IgD-negative memory B cell (primary cell): ENCODE measurements around the gene SLC37A1. TPM values are rescaled to one million over a fixed set of nuclear protein-coding genes. Genes with fewer than 3 reads are reported as not detected.
"Not testable (repeated sequence)": the region's sequence is repeated elsewhere in the genome, so short reads cannot be mapped to it uniquely, and the experiment has no call there.

ENCODE experiments used
- H3K27ac Mint-ChIP-seq, 3 donors: one replicate each; pipeline ENCODE4 v1.8.0; 2020 to 2022; ENCODE audit warnings: mild to moderate bottlenecking in 3 of 3, mixed read lengths in 3 of 3, moderate library complexity in 1 of 3
- H3K27me3 Mint-ChIP-seq: one replicate; pipeline ENCODE4 v1.8.0; 2021; ENCODE audit warnings: mixed read lengths
- H3K36me3 Mint-ChIP-seq: one replicate; pipeline ENCODE4 v1.8.0; 2020; ENCODE audit warnings: mild to moderate bottlenecking, mixed read lengths
- H3K4me1 Mint-ChIP-seq, 3 donors: one replicate each; pipeline ENCODE4 v1.8.0; 2020 to 2022; ENCODE audit warnings: mixed read lengths in 3 of 3, mild to moderate bottlenecking in 1 of 3
- H3K4me3 Mint-ChIP-seq, 4 donors: one replicate each; pipeline ENCODE4 v1.8.0; 2020 to 2022; ENCODE audit warnings: mild to moderate bottlenecking in 4 of 4, mixed read lengths in 4 of 4, moderate library complexity in 3 of 4
- H3K9me3 Mint-ChIP-seq, 3 donors: one replicate each; pipeline ENCODE4 v1.8.0; 2020 to 2021; ENCODE audit warnings: mixed read lengths in 3 of 3, mild to moderate bottlenecking in 1 of 3
- polyA plus RNA-seq: library from polyadenylated mRNA; unstranded; fragments of 300-500 nt; fragmentation: Illumina TruSeq; gene quantifications from one replicate; pipeline ENCODE4 v1.2.3, GENCODE V29; 2021

Gene SLC37A1
- 14.8 TPM for polyA plus RNA-seq

- peaks cover 14 to 37% (median 26%) of the 10 kb centered on the region in 3 donors for H3K4me1 Mint-ChIP-seq
- no peaks in the 10 kb centered on the region for H3K27me3 Mint-ChIP-seq
These were observed at the start of gene SLC37A1 for GRCh38 chr21:42513151-42513984. TSS of gene SLC37A1 (plus strand) at chr21:42513852. CDS start at chr21:42518455, 4,603 bp downstream.

GRCh38 chr21:42463861-42464515 is 49.7 kb upstream of the SLC37A1 start:
- Mint-ChIP-seq H3K9me3 (no peaks in the 10 kb centered on the region), H3K27ac (peak overlapping the region; percentile 74 to 100 (median 99)), H3K4me1 (peaks cover 63 to 65% (median 65%) of the 10 kb centered on the region in 3 donors), H3K4me3 (peak overlapping the region in 3 of 4 donors; percentile 13 to 27 (median 15)), H3K27me3 (peaks cover 7% of the 10 kb centered on the region), H3K36me3 (no peaks in the 10 kb centered on the region)

More at GRCh38 chr21:42513151-42513984, at the start of gene SLC37A1:
- H3K36me3 Mint-ChIP-seq = no peaks in the 10 kb centered on the region
- peak within 1 kb of the TSS; percentile 90 to 96 (median 95) for H3K4me3 Mint-ChIP-seq
- H3K9me3 Mint-ChIP-seq = no peaks in the 10 kb centered on the region
- H3K27ac Mint-ChIP-seq = peak within 1 kb of the TSS; percentile 89 to 98 (median 91)

GRCh38 chr21:42465008-42465802 is 48.4 kb upstream of the SLC37A1 start:
- H3K27me3 Mint-ChIP-seq = peaks cover 10% of the 10 kb centered on the region
- H3K36me3 Mint-ChIP-seq = no peaks in the 10 kb centered on the region
- peak overlapping the region; percentile 44 to 67 (median 50) for H3K4me3 Mint-ChIP-seq
- peak overlapping the region; percentile 81 to 100 (median 85) for H3K27ac Mint-ChIP-seq
- peaks cover 63 to 66% (median 64%) of the 10 kb centered on the region in 3 donors for H3K4me1 Mint-ChIP-seq
- no peaks in the 10 kb centered on the region for H3K9me3 Mint-ChIP-seq

GRCh38 chr21:42465803-42466127 is 47.9 kb upstream of the SLC37A1 start:
- H3K36me3 Mint-ChIP-seq = no peaks in the 10 kb centered on the region
- peak overlapping the region in 3 of 4 donors; percentile 44 to 67 (median 50) for H3K4me3 Mint-ChIP-seq
- no peaks in the 10 kb centered on the region for H3K9me3 Mint-ChIP-seq
- H3K27ac Mint-ChIP-seq = peak overlapping the region in 2 of 3 donors; percentile 85 to 100
- H3K4me1 Mint-ChIP-seq = peaks cover 59 to 60% (median 59%) of the 10 kb centered on the region in 3 donors
- peaks cover 10% of the 10 kb centered on the region for H3K27me3 Mint-ChIP-seq

- no peaks in the 10 kb centered on the region for H3K36me3 Mint-ChIP-seq
- H3K4me1 Mint-ChIP-seq = peaks cover 49 to 51% (median 51%) of the 10 kb centered on the region in 3 donors
- H3K27ac Mint-ChIP-seq = peak overlapping the region in 2 of 3 donors; percentile 18 to 85
- peaks cover 10% of the 10 kb centered on the region for H3K27me3 Mint-ChIP-seq
- no peak overlapping the region for H3K4me3 Mint-ChIP-seq
- H3K9me3 Mint-ChIP-seq = no peaks in the 10 kb centered on the region
These were observed 47.0 kb upstream of the SLC37A1 start for GRCh38 chr21:42466700-42467099.

GRCh38 chr21:42467140-42467983 is 46.3 kb upstream of the SLC37A1 start:
- H3K4me3 Mint-ChIP-seq = peak overlapping the region in 2 of 4 donors; percentile 25 to 47

GRCh38 chr21:42468491-42469131 is 45.0 kb upstream of the SLC37A1 start:
- peaks cover 35 to 37% (median 36%) of the 10 kb centered on the region in 3 donors for H3K4me1 Mint-ChIP-seq
- H3K27me3 Mint-ChIP-seq = peaks cover 16% of the 10 kb centered on the region
- no peak overlapping the region for H3K4me3 Mint-ChIP-seq
- H3K9me3 Mint-ChIP-seq = no peaks in the 10 kb centered on the region
- H3K36me3 Mint-ChIP-seq = no peaks in the 10 kb centered on the region
- no peak overlapping the region for H3K27ac Mint-ChIP-seq

More at GRCh38 chr21:42467140-42467983, 46.3 kb upstream of the SLC37A1 start:
- Mint-ChIP-seq H3K9me3 (no peaks in the 10 kb centered on the region), H3K4me1 (peaks cover 45 to 46% (median 46%) of the 10 kb centered on the region in 3 donors), H3K27ac (peak overlapping the region; percentile 2 to 85 (median 18)), H3K36me3 (no peaks in the 10 kb centered on the region), H3K27me3 (peaks cover 13% of the 10 kb centered on the region)

GRCh38 chr21:42469272-42469671 is 44.4 kb upstream of the SLC37A1 start:
- H3K4me3 Mint-ChIP-seq = peak overlapping the region in 2 of 4 donors; percentile 59 to 79
- H3K4me1 Mint-ChIP-seq = peaks cover 31 to 32% (median 31%) of the 10 kb centered on the region in 3 donors
- H3K27me3 Mint-ChIP-seq = peaks cover 18% of the 10 kb centered on the region
- peak overlapping the region in 1 of 3 donors; percentile 82 for H3K27ac Mint-ChIP-seq
- no peaks in the 10 kb centered on the region for H3K36me3 Mint-ChIP-seq
- H3K9me3 Mint-ChIP-seq = no peaks in the 10 kb centered on the region

- not testable (repeated sequence) for H3K9me3 Mint-ChIP-seq, H3K4me3 Mint-ChIP-seq, H3K36me3 Mint-ChIP-seq
- Mint-ChIP-seq H3K27me3 (peaks cover 22% of the 10 kb centered on the region), H3K27ac (peak overlapping the region in 1 of 3 donors; percentile 82), H3K4me1 (peaks cover 34 to 36% (median 35%) of the 10 kb centered on the region in 3 donors)
These were observed 43.9 kb upstream of the SLC37A1 start for GRCh38 chr21:42469726-42470125.

GRCh38 chr21:42471206-42471605 is 42.4 kb upstream of the SLC37A1 start:
- Mint-ChIP-seq H3K9me3 (no peaks in the 10 kb centered on the region), H3K4me3 (no peak overlapping the region)

GRCh38 chr21:42471716-42472330 is 41.8 kb upstream of the SLC37A1 start:
- no peak overlapping the region for H3K4me3 Mint-ChIP-seq
- no peaks in the 10 kb centered on the region for H3K36me3 Mint-ChIP-seq
- H3K4me1 Mint-ChIP-seq = peaks cover 21 to 25% (median 22%) of the 10 kb centered on the region in 3 donors
- H3K27ac Mint-ChIP-seq = peak overlapping the region in 1 of 3 donors; percentile 47
- H3K9me3 Mint-ChIP-seq = no peaks in the 10 kb centered on the region
- peaks cover 25% of the 10 kb centered on the region for H3K27me3 Mint-ChIP-seq

More at GRCh38 chr21:42471206-42471605, 42.4 kb upstream of the SLC37A1 start:
- H3K36me3 Mint-ChIP-seq = no peaks in the 10 kb centered on the region
- H3K27ac Mint-ChIP-seq = peak overlapping the region in 1 of 3 donors; percentile 47
- H3K4me1 Mint-ChIP-seq = peaks cover 21 to 25% (median 24%) of the 10 kb centered on the region in 3 donors
- peaks cover 23% of the 10 kb centered on the region for H3K27me3 Mint-ChIP-seq

GRCh38 chr21:42472521-42472920 is 41.1 kb upstream of the SLC37A1 start:
- Mint-ChIP-seq H3K4me3 (no peak overlapping the region), H3K4me1 (peaks cover 17 to 20% (median 19%) of the 10 kb centered on the region in 3 donors), H3K27ac (peak overlapping the region in 1 of 3 donors; percentile 4), H3K9me3 (no peaks in the 10 kb centered on the region), H3K27me3 (peaks cover 21% of the 10 kb centered on the region), H3K36me3 (no peaks in the 10 kb centered on the region)

GRCh38 chr21:42473498-42474042 is 40.1 kb upstream of the SLC37A1 start:
- H3K36me3 Mint-ChIP-seq = no peaks in the 10 kb centered on the region
- H3K4me1 Mint-ChIP-seq = peaks cover 14 to 19% (median 16%) of the 10 kb centered on the region in 3 donors
- peaks cover 21% of the 10 kb centered on the region for H3K27me3 Mint-ChIP-seq
- peak overlapping the region in 1 of 3 donors; percentile 13 for H3K27ac Mint-ChIP-seq
- no peaks in the 10 kb centered on the region for H3K9me3 Mint-ChIP-seq
- H3K4me3 Mint-ChIP-seq = no peak overlapping the region
